Measurements from ENCODE around the gene PILRB.

DNA sequence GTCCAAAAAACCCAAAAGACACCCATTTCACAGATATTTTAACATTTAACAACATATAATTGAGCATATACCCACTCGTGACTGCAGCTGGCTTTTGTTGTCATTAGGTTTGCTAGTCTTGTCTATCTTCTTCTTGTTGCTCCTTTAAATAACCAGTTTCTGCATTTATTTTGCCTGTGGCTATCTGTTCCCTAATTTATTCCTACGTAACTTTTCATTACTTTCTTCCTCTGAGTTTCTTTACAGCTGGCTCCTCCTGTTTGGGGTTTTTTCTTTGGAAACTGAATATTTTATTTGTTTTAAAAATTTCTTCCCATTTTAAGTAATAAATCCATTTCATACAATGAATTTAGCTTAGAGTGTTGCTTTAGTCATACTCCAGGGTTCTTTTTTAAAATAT lies 29.8 kb downstream of the PILRB start:
- TF ChIP-seq, protein P1, sequence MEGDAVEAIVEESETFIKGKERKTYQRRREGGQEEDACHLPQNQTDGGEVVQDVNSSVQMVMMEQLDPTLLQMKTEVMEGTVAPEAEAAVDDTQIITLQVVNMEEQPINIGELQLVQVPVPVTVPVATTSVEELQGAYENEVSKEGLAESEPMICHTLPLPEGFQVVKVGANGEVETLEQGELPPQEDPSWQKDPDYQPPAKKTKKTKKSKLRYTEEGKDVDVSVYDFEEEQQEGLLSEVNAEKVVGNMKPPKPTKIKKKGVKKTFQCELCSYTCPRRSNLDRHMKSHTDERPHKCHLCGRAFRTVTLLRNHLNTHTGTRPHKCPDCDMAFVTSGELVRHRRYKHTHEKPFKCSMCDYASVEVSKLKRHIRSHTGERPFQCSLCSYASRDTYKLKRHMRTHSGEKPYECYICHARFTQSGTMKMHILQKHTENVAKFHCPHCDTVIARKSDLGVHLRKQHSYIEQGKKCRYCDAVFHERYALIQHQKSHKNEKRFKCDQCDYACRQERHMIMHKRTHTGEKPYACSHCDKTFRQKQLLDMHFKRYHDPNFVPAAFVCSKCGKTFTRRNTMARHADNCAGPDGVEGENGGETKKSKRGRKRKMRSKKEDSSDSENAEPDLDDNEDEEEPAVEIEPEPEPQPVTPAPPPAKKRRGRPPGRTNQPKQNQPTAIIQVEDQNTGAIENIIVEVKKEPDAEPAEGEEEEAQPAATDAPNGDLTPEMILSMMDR (IDR thresholded peaks at IDR 0.05) = no peak
- TF ChIP-seq POLR2A (IDR thresholded peaks at IDR 0.05) = no peak
